HG02798 (cell line): ENCODE results near the gene LRRC8A.
A peak's percentile ranks its signal among the peaks of the same experiment; 100 is the strongest.
"Not testable (repeated sequence)": the region's sequence is repeated elsewhere in the genome, so short reads cannot be mapped to it uniquely, and the experiment has no call there.

Experiments
- ATAC-seq: cut with Tn5 transposase; IDR thresholded peaks from one replicate; pipeline ENCODE4 v1.9.1; 2021; ENCODE audit warnings: mild to moderate bottlenecking; ENCODE audit not compliant: unreplicated experiment, poor library complexity

The LRRC8A gene

GRCh38 chr9:128945798-128946501, 64.0 kb downstream of the LRRC8A start:
- ATAC-seq: no peak

- peak; percentile 24 for ATAC-seq
These were observed 64.8 kb downstream of the LRRC8A start for GRCh38 chr9:128946571-128947276.

- ATAC-seq: no peak
These were observed 65.3 kb downstream of the LRRC8A start for GRCh38 chr9:128947277-128947526.

GRCh38 chr9:128947527-128948301, 65.8 kb downstream of the LRRC8A start, which contains the start of the genes DOLK and NUP188:
Gene DOLK, minus strand, starts transcription at chr9:128947603. Its CDS starts 300 bp downstream, at chr9:128947303.
Gene NUP188, plus strand, starts transcription at chr9:128947699. Its CDS starts 21 bp downstream, at chr9:128947720.
- ATAC-seq: peak; percentile 85

- ATAC-seq: not testable (repeated sequence)
These were observed 79.5 kb downstream of the LRRC8A start for GRCh38 chr9:128961403-128961802.
